ENCODE data around the gene RFWD3. TPM values are rescaled to one million over a fixed set of nuclear protein-coding genes. Genes with fewer than 3 reads are reported as not detected.
A peak's percentile ranks its signal among the peaks of the same experiment; 100 is the strongest.

Gene RFWD3
- polyA plus RNA-seq, 1 experiment = 20.2 TPM

DNA sequence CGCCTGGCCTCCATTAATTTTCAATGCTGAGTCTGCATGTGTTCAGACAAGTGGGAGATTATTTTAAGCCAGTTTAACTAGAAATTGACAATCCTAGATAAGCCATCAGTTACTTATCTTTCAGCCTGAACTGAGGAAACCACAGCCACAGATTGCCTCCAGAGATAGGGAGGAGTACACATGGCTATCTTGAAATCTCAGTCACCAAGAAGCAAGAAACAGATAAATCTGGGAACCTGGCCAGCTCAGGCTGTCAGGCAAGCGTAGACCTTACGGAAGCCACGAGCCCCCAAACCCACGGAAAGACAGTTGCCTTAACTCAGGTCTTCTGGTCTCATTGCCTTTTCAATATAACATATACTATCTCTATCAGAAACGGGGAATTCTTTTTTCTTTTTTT lies 57.7 kb downstream of the RFWD3 start:
- TF ChIP-seq, protein P1, sequence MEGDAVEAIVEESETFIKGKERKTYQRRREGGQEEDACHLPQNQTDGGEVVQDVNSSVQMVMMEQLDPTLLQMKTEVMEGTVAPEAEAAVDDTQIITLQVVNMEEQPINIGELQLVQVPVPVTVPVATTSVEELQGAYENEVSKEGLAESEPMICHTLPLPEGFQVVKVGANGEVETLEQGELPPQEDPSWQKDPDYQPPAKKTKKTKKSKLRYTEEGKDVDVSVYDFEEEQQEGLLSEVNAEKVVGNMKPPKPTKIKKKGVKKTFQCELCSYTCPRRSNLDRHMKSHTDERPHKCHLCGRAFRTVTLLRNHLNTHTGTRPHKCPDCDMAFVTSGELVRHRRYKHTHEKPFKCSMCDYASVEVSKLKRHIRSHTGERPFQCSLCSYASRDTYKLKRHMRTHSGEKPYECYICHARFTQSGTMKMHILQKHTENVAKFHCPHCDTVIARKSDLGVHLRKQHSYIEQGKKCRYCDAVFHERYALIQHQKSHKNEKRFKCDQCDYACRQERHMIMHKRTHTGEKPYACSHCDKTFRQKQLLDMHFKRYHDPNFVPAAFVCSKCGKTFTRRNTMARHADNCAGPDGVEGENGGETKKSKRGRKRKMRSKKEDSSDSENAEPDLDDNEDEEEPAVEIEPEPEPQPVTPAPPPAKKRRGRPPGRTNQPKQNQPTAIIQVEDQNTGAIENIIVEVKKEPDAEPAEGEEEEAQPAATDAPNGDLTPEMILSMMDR (IDR thresholded peaks at IDR 0.05; ENCODE audit: insufficient read depth, low read depth, low read length) = no peak
- CTCF ChIA-PET = interaction anchor here (1.2 to 2.4 kb wide), 2 partner anchors 10 to 14 kb away, joined by 3 to 8 read pairs; no protein-coding TSS in a partner anchor
- POLR2A ChIA-PET = no interaction called here
- no peak for DNase-seq (ENCODE audit: low read depth)
- Histone ChIP-seq H3K27me3 (ENCODE audit: control insufficient read depth, insufficient read depth, low read length) (no peaks in the 10 kb centered on the region), H3K36me3 (ENCODE audit: control insufficient read depth, insufficient read depth, low read length) (no peaks in the 10 kb centered on the region; the same call in 1 of the 2 replicates), H3K4me3 (ENCODE audit: low read depth, low read length) (no peak overlapping the region)

DNA sequence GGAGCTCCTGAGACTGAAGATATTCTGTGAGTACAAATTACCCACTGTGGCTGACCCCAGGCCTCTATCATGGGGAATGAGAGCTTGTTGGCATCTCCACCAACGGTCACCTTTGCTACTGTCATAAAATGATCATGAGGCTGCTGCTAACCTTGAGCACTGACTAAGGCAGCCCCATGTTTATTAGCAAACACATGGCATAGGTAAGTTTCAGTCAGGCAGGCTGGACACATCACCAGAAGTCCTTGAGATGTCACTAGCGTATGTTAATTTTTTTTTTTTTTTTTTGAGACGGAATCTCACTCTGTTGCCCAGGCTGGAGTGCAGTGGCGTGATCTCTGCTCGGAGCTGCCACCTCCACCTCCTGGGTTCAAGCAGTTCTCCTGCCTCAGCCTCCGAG lies 58.3 kb downstream of the RFWD3 start:
- Histone ChIP-seq H3K27me3 (ENCODE audit: control insufficient read depth, insufficient read depth, low read length) (no peaks in the 10 kb centered on the region), H3K36me3 (ENCODE audit: control insufficient read depth, insufficient read depth, low read length) (no peaks in the 10 kb centered on the region), H3K4me3 (ENCODE audit: low read depth, low read length) (no peak overlapping the region)
- ChIA-PET CTCF (interaction anchor here (0.9 to 2.4 kb wide), 2 partner anchors 14 to 15 kb away, joined by 3 to 8 read pairs; no protein-coding TSS in a partner anchor), POLR2A (interaction anchor here (0.6 kb wide), 1 partner anchor 88 kb away, joined by 3 read pairs; no protein-coding TSS in a partner anchor)
- TF ChIP-seq, protein P1 (IDR thresholded peaks at IDR 0.05; ENCODE audit: insufficient read depth, low read depth, low read length) = no peak
- DNase-seq (ENCODE audit: low read depth) = no peak

DNA sequence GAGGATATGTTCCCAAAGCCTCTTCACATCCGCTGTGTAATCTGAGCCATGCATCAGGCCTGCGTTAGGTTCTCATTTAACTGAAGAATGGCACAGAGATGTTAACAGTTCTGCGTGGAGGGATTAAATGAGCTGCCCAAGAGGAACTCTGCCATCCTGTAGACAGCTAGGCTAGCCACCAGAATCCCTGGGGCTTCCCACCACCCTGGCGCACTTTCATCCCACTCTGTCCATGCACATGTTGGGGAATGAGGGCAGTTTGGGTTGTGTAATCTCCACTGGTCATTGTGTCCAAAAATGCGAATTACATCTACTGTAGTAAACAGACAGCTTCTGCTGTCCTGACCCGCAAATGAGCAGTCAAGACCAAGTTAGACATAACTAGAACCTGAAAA lies 58.7 kb downstream of the RFWD3 start:
- ChIA-PET CTCF (interaction anchor here (0.9 to 2.4 kb wide), 3 partner anchors 14 to 15 kb away, joined by 3 to 9 read pairs (median 8); no protein-coding TSS in a partner anchor), POLR2A (interaction anchor here (0.6 kb wide), 1 partner anchor 88 kb away, joined by 3 read pairs; no protein-coding TSS in a partner anchor)
- no peaks in the 10 kb centered on the region for H3K27me3 ChIP-seq (ENCODE audit: control insufficient read depth, insufficient read depth, low read length)
- DNase-seq (ENCODE audit: low read depth) = no peak
- no peak overlapping the region for H3K4me3 ChIP-seq (ENCODE audit: low read depth, low read length)
- TF ChIP-seq, protein P1 (IDR thresholded peaks at IDR 0.05; ENCODE audit: insufficient read depth, low read depth, low read length) = no peak
- H3K36me3 ChIP-seq (ENCODE audit: control insufficient read depth, insufficient read depth, low read length) = no peaks in the 10 kb centered on the region

DNA sequence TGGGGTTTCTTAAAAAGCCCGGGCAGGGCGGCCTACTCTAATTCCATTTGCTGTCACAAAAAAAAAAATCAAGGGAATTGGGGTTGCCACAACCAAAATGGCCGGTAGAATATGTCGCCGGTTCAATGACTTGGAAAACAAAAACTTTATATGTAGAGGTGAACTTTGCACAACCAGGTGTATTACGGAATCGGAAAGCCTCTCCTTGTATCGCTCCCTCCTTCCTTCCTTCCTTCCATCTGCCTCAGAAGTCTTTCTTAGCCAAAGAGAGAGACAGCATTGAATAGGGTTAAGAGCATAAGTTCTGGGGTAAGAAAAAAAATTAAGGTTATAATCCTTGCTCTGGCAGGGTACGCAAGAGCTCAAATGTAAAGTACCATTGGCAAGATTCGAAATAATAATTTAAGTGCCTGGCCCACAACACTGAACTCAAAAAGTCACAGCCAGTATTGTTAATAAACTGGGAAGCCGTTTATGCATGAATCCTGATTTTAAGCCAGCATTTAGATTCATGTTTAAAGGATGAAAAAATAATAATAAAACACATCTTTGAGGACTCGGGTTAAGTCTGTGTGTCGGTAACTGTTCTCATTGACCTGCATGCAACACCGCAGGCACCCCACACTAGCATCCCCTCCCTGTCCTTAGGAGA lies 59.2 kb downstream of the RFWD3 start:
- POLR2A ChIA-PET = no interaction called here
- DNase-seq (ENCODE audit: low read depth) = no peak
- Histone ChIP-seq H3K27me3 (ENCODE audit: control insufficient read depth, insufficient read depth, low read length) (no peaks in the 10 kb centered on the region), H3K36me3 (ENCODE audit: control insufficient read depth, insufficient read depth, low read length) (no peaks in the 10 kb centered on the region), H3K4me3 (ENCODE audit: low read depth, low read length) (peak overlapping the region; percentile 93)
- TF ChIP-seq, protein P1 (IDR thresholded peaks at IDR 0.05; ENCODE audit: insufficient read depth, low read depth, low read length) = no peak
- CTCF ChIA-PET = interaction anchor here (0.9 to 1.8 kb wide), 3 partner anchors 10 to 15 kb away, joined by 3 to 9 read pairs (median 3); no protein-coding TSS in a partner anchor

DNA sequence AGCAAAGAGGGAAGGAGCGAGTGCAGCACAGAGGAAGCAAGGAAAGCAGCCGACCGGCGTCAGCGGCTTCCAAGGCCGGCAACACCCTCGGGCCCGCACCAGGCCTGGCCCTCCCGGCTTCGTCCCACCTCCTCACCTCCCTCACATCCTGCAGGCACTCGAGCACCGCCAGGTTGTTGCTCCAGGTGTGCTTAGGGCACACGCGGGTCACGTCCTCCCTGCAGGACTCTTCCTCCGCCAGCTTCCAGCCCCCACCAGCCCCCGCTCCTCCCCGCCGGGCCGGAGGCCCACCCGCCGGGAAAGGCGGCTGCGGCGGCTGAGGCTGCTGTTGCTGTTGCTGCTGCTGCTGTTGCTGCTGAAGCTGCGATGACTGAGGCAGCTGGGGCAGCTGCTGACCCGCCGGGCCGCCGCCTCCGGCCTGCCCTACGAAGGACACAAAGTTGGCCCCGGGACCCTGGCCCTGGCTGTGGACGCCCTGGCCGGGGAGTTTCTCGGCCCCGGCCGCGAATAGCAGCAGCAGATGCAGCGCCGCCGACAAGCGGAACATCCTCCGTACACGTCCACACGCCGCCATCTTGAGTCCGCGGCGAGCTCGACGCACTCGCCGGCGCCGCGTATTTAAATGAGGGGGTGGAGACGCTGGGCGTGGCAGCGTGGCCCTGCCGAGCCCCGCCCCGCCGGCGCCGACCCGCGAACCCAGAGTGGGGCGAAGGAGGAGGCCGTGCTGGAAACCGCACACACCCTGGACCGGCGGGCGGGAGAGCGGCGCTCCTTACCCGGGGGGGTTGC lies 60.0 kb downstream of the RFWD3 start, which contains the start of gene GLG1:
TSS of gene GLG1 (minus strand) at position 594 of the 789 bp plus-strand sequence. CDS start at position 574, 20 bp downstream.
- TF ChIP-seq, protein P1 (IDR thresholded peaks at IDR 0.05; ENCODE audit: insufficient read depth, low read depth, low read length) = no peak
- POLR2A ChIA-PET = no interaction called here
- Histone ChIP-seq H3K36me3 (ENCODE audit: control insufficient read depth, insufficient read depth, low read length) (no peaks in the 10 kb centered on the region), H3K4me3 (ENCODE audit: low read depth, low read length) (peak within 1 kb of the TSS; percentile 93), H3K27me3 (ENCODE audit: control insufficient read depth, insufficient read depth, low read length) (no peaks in the 10 kb centered on the region)
- peak; percentile 49 for DNase-seq (ENCODE audit: low read depth)
- CTCF ChIA-PET = interaction anchor here (1.3 to 1.8 kb wide), 2 partner anchors 11 to 16 kb away, joined by 3 to 9 read pairs; no protein-coding TSS in a partner anchor

Measured in BJ (cell line).